Activated CD8-positive, alpha-beta memory T cell treated with anti-CD3 and anti-CD28 coated beads, Interleukin-2, amount 50 U/mL, for 24 hours (primary cell): ENCODE measurements around the gene PRLR.
A peak's percentile ranks its signal among the peaks of the same experiment; 100 is the strongest.
"Not testable (repeated sequence)": the region's sequence is repeated elsewhere in the genome, so short reads cannot be mapped to it uniquely, and the experiment has no call there.

ENCODE experiments used
- DNase-seq: peaks from one replicate; pipeline ENCODE4 v3.0.0-alpha.2; 2020; ENCODE audit errors: extremely low read depth

Gene PRLR

GRCh38 chr5:35127006-35127405 is 103.3 kb downstream of the PRLR start:
- DNase-seq, result no peak

- no peak for DNase-seq
Observed at GRCh38 chr5:35125746-35126145, 104.5 kb downstream of the PRLR start.

GRCh38 chr5:35124932-35125331 is 105.4 kb downstream of the PRLR start:
- no peak for DNase-seq

GRCh38 chr5:35122819-35123218 is 107.5 kb downstream of the PRLR start:
- DNase-seq, result no peak

GRCh38 chr5:35120715-35121114 is 109.6 kb downstream of the PRLR start:
- DNase-seq, result no peak

GRCh38 chr5:35117967-35118366 is 112.3 kb downstream of the PRLR start:
- DNase-seq, result no peak

GRCh38 chr5:35115920-35116319 is 114.4 kb downstream of the PRLR start:
- DNase-seq, result no peak

- DNase-seq, result no peak
Observed at GRCh38 chr5:35114698-35115097, 115.6 kb downstream of the PRLR start.

GRCh38 chr5:35112300-35112699 is 118.0 kb downstream of the PRLR start:
- DNase-seq, result no peak

GRCh38 chr5:35104550-35104949 is 125.7 kb downstream of the PRLR start:
- DNase-seq, result not testable (repeated sequence)

GRCh38 chr5:35103637-35104299 is 126.5 kb downstream of the PRLR start:
- DNase-seq, result no peak

- not testable (repeated sequence) for DNase-seq
Observed at GRCh38 chr5:35101720-35102119, 128.6 kb downstream of the PRLR start.

GRCh38 chr5:35101016-35101415 is 129.3 kb downstream of the PRLR start:
- DNase-seq, result no peak

- no peak for DNase-seq
Observed at GRCh38 chr5:35098214-35098613, 132.1 kb downstream of the PRLR start.

GRCh38 chr5:35096932-35097331 is 133.4 kb downstream of the PRLR start:
- no peak for DNase-seq

GRCh38 chr5:35096216-35096615 is 134.1 kb downstream of the PRLR start:
- no peak for DNase-seq

GRCh38 chr5:35095366-35095765 is 134.9 kb downstream of the PRLR start:
- DNase-seq, result no peak

- DNase-seq, result no peak
Observed at GRCh38 chr5:35094948-35095347, 135.3 kb downstream of the PRLR start.

- no peak for DNase-seq
Observed at GRCh38 chr5:35092703-35093102, 137.6 kb downstream of the PRLR start.

- DNase-seq, result no peak
Observed at GRCh38 chr5:35091704-35092103, 138.6 kb downstream of the PRLR start.

GRCh38 chr5:35089334-35090314 is 140.7 kb downstream of the PRLR start:
- DNase-seq, result peak; percentile 2

GRCh38 chr5:35087991-35088390 is 142.3 kb downstream of the PRLR start:
- DNase-seq, result no peak

GRCh38 chr5:35083150-35083549 is 147.1 kb downstream of the PRLR start:
- no peak for DNase-seq
